Measurements from ENCODE around the gene TMEM175.

TMEM175 gene

DNA sequence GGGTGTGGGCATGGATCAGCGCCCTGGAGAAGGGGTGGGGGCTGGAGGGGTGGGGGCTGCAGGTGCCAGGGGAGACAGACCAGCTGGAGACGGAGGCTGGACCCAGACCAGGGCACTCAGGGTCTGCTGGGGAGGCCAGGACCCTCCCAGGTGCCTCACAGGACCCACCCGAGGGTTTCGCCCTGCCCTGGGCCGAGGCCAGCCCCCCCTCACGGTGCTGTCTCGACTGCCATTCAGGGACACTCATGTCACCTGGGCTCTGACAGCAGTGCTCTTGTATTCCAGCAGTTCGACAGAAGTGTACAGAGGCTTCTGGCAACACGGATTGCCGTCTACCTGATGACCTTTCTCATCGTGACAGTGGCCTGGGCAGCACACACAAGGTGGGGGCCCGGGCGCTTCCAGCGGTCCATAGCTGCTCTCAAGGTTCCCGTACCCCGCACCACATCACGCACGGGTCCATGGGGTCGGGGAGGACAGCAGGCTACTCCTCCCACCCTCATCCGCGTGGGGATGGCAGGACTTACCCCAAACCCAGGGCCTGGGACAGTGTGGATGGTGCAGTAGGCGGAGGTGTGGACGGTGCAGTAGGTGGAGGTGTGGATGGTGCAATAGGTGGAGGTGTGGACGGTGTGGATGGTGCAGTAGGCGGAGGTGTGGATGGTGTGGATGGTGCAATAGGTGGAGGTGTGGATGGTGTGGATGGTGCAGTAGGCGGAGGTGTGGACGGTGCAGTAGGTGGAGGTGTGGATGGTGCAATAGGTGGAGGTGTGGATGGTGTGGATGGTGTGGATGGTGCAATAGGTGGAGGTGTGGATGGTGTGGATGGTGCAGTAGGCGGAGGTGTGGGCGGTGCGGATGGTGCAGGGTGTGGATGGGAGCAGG, 18.1 kb downstream of the TMEM175 start:
- Histone ChIP-seq H3K4me3 (no peak overlapping the region), H3K36me3 (replicated peaks) (no peaks in the 10 kb centered on the region), H3K9me3 (no peaks in the 10 kb centered on the region), H3K4me1 (no peaks in the 10 kb centered on the region), H3K27me3 (ENCODE audit: low read depth) (no peaks in the 10 kb centered on the region)
- peak in 1 of 2 experiments; percentile 7 for DNase-seq (ENCODE audit: low spot score in 2 of 2)
- in situ Hi-C loops (cut with MboI; ENCODE audit: low sequenced_read_pairs), result no loop called here

DNA sequence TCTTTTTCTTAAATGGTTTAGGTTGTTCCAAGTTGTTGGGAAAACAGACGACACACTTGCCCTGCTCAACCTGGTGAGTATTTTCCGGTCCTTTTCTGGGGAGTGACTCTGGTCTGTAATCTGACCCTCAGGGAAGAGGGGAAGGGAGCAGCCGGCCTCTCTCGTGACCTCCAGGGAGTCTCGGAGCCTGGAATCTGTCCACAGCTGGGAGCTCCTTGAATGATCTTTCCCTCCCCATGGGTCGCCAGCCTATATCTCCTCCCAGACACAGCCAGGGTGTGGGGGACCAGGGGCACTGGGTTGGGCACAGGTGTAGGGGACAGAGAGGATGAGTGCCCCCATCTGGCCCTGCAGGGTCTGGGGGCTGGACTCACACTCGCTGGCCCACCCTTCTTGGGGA, 18.9 kb downstream of the TMEM175 start:
- Histone ChIP-seq H3K36me3 (replicated peaks) (no peaks in the 10 kb centered on the region), H3K4me3 (no peak overlapping the region), H3K27me3 (ENCODE audit: low read depth) (no peaks in the 10 kb centered on the region), H3K4me1 (no peaks in the 10 kb centered on the region), H3K9me3 (no peaks in the 10 kb centered on the region)
- in situ Hi-C loops (cut with MboI; ENCODE audit: low sequenced_read_pairs), result no loop called here
- peak in 1 of 2 experiments; percentile 5 for DNase-seq (ENCODE audit: low spot score in 2 of 2)

DNA sequence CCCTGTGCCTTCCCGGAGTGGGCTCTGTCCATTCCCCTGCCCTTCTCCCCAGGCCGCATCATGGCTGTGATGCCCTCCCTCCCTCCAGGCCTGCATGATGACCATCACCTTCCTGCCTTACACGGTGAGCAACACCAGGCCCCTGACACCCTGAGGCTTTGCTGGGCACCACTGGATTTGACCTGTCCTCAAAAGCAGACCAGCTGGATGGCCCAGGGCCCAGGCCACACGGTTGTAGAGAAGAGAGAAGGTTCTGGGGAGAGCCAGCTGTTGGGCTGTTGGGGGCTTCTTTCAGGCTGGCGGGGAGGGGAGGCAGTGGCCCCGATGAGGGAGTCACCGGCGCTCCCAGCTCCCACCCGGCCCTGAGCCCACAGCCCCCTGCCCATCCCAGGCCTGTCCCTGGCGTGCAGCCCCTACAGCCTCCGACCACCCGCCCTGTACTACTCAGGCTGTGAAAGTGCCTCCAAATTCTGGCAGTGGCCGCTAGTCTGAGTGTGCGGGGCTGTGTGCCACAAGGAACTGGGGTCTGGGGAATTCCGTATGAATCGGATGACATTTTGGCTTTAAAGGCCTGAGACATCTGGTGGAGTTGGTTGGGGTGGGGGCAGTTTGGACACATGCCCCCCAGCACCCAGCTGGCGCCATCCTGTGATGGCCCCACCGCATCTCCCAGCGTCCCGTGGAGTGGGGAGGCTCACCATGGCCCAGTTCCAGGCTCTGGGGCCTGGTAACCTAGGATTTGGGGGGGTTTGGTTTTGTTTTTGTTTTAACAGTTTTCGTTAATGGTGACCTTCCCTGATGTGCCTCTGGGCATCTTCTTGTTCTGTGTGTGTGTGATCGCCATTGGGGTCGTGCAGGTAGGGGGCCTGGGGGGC, 19.6 kb downstream of the TMEM175 start:
- in situ Hi-C loops (cut with MboI; ENCODE audit: low sequenced_read_pairs), result no loop called here
- Histone ChIP-seq H3K36me3 (replicated peaks) (no peaks in the 10 kb centered on the region), H3K4me1 (no peaks in the 10 kb centered on the region), H3K4me3 (no peak overlapping the region), H3K27me3 (ENCODE audit: low read depth) (no peaks in the 10 kb centered on the region), H3K9me3 (no peaks in the 10 kb centered on the region)
- peak in 1 of 2 experiments; percentile 6 for DNase-seq (ENCODE audit: low spot score in 2 of 2)

DNA sequence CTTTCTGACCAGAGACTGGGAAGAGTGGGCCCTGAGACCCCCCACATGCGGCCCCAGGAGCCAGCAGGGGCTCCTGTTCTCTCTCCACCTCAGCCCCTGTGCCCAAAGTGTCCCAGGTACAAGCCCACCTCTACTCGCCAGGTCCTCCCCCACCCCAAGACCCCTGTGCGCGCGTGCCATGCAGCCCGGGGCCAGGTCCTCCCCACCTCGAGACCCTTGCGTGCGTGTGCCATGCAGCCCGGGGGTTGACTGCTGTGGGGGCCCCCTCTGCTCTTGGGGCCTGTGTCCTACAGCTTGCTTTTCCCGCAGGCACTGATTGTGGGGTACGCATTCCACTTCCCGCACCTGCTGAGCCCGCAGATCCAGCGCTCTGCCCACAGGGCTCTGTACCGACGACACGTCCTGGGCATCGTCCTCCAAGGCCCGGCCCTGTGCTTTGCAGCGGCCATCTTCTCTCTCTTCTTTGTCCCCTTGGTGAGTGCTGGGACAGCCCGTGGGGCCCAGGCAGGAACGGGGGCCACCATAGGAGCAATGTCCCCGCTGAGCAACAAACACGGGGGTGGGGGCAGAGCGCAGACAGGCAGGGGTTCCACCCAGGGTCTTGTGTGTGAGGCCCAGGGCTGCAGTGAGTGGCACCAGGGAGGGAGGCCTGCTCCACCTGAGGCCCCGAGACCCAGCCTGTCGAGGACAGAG, 20.8 kb downstream of the TMEM175 start:
- no peaks in the 10 kb centered on the region for H3K27me3 ChIP-seq (ENCODE audit: low read depth)
- in situ Hi-C loops (cut with MboI; ENCODE audit: low sequenced_read_pairs), result no loop called here
- no peaks in the 10 kb centered on the region for H3K4me1 ChIP-seq
- no peaks in the 10 kb centered on the region for H3K9me3 ChIP-seq
- no peak overlapping the region for H3K4me3 ChIP-seq
- peak in 1 of 2 experiments; percentile 5 for DNase-seq (ENCODE audit: low spot score in 2 of 2)
- H3K36me3 ChIP-seq (replicated peaks), result no peaks in the 10 kb centered on the region

DNA sequence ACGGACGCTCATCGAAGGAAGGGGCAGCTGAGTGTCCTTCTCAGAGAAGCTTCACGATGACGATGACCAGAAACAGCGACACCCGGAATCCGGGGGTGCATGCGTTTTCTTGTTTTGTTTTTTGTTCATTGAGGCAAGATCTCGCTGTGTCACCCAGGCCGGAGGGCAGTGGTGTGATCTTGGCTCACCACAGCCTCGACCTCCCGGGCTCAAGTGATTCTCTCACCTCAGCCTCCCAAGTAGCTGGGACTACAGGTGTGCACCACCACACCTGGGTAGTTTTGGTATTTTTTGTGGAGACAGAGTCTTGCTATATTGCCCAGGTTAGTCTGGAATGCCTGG, 21.3 kb downstream of the TMEM175 start:
- in situ Hi-C loops (cut with MboI; ENCODE audit: low sequenced_read_pairs), result no loop called here
- Histone ChIP-seq H3K36me3 (replicated peaks) (no peaks in the 10 kb centered on the region), H3K4me3 (no peak overlapping the region), H3K27me3 (ENCODE audit: low read depth) (no peaks in the 10 kb centered on the region), H3K9me3 (no peaks in the 10 kb centered on the region), H3K4me1 (no peaks in the 10 kb centered on the region)
- DNase-seq (ENCODE audit: low spot score in 2 of 2), result no peak

DNA sequence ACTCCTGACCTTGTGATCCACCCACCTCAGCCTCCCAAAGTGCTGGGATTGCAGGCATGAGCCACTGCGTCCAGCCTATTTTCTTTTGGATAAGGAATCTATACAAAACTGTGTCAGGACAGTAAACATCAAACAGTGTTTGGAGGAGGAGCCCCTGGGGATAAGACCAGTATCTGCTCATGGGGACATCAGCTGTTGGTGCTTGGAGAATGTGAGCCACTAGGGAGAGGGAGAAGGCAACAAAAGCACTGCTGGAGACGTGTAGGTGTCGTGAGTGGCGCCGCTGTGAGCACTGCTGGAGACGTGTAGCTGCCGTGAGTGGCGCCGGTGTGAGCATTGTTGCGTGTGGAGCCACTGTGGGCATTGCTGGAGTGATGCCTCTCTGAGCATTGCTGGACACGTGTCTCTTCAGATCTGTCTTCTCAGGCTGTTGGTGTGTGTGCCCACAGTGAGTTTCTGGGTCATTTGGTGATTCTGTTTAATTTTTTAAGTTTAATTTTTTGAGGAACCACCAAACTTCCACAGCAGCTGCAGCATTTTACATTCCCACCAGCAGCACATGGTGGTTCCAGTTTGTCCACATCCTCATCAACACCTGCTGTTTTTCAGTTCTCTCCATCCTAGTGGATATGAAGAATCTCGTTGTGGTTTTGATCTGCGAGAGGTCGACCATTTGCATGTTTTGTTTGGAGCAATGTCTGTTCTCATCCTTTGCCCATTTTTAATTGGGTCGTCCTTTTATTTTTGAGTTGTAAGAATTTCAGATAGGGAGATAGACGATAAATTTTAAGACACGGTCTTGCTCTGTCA, 22.2 kb downstream of the TMEM175 start:
- H3K4me3 ChIP-seq, result no peak overlapping the region
- no peaks in the 10 kb centered on the region for H3K9me3 ChIP-seq
- in situ Hi-C loops (cut with MboI; ENCODE audit: low sequenced_read_pairs), result no loop called here
- peak in 1 of 2 experiments; percentile 5 for DNase-seq (ENCODE audit: low spot score in 2 of 2)
- no peaks in the 10 kb centered on the region for H3K4me1 ChIP-seq
- H3K36me3 ChIP-seq (replicated peaks), result no peaks in the 10 kb centered on the region
- no peaks in the 10 kb centered on the region for H3K27me3 ChIP-seq (ENCODE audit: low read depth)

DNA sequence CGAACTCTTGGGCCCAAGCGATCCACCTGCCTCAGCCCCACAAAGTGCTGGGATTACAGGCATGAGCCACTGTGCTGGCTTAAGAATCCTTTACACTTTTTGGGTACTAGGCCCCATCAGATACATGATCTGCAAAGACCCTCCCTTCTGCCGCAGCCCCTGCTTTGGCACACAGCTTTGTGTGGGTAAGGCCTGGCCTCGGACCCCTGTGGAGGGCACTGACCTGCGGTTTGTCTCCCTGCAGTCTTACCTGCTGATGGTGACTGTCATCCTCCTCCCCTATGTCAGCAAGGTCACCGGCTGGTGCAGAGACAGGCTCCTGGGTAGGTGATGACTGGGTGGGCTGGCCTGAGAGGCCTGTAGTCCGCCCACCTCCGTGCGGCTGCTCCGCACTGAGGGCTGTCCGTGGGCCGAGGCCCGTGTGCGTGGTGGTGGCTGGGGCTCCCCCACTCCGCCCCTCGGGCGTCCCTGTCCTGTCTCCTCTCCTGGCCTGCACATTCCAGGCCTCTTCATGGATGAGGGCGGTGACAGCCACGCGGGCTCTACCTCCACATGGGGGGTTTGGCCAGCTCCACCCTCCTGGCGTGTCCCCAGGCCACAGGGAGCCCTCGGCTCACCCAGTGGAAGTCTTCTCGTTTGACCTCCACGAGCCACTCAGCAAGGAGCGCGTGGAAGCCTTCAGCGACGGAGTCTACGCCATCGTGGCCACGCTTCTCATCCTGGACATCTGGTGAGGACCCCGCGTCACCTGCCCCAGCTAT, 23.1 kb downstream of the TMEM175 start:
- Histone ChIP-seq H3K27me3 (ENCODE audit: low read depth) (no peaks in the 10 kb centered on the region), H3K4me1 (no peaks in the 10 kb centered on the region), H3K9me3 (no peaks in the 10 kb centered on the region), H3K36me3 (replicated peaks) (no peaks in the 10 kb centered on the region), H3K4me3 (no peak overlapping the region)
- DNase-seq (ENCODE audit: low spot score in 2 of 2), result peak in 1 of 2 experiments; percentile 4
- in situ Hi-C loops (cut with MboI; ENCODE audit: low sequenced_read_pairs), result no loop called here

DNA sequence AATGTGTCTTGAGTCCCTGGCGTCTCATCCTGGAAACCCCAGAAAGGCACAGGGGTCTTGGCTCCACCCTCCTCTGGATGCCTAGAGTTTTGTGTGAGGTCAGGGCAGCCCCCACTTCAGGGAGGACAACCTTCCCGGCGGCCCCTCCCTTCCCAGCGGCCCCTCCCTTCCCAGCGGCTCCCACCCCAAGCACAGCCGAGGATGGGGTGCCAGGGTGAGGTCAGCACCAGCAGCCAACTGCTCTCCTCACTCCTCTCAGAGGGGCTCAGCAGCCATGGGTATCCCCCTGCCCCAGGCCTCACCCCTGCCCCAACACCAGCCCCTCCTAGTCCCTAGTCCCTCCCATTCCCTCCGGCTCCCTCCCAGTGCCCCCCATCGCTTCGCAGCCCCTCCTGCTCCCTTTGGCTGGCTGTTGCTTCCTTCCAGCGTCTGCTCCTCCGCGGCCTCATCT, 23.7 kb downstream of the TMEM175 start:
- peak in 1 of 2 experiments; percentile 6 for DNase-seq (ENCODE audit: low spot score in 2 of 2)
- no peaks in the 10 kb centered on the region for H3K36me3 ChIP-seq (replicated peaks)
- in situ Hi-C loops (cut with MboI; ENCODE audit: low sequenced_read_pairs), result no loop called here
- no peak overlapping the region for H3K4me3 ChIP-seq
- H3K27me3 ChIP-seq (ENCODE audit: low read depth), result no peaks in the 10 kb centered on the region
- no peaks in the 10 kb centered on the region for H3K4me1 ChIP-seq
- no peaks in the 10 kb centered on the region for H3K9me3 ChIP-seq

DNA sequence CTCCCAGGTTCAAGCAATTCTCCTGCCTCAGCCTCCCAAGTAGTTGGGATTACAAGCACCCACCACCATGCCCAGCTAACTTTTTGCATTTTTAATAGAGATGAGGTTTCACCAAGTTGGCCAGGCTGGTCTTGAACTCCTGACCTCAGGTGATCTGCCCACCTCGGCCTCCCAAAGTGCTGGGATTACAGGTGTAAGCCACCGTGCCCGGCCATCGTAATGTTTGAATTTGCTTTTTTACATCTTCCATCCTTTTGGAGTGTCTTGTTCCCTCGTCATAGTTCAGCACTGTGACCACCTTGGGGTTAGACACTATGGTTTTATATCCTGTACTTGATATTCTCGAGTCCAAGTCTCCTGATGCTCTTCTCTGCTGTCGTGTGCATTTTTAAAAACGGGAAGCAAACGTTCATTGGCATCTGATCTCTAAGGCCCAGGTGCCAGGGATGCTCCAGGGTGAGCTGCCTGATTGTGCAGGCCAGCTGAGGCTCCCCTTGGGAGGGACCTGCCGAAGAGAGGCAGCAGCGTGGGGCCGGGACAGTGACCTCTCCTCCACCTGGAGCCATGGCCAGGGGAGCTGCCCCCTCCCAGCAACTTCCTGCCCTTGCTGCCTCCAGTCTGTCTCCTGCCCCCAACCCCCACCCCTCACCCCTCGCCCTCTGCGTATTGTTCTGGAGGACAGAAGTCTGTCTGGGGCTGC, 24.4 kb downstream of the TMEM175 start:
- H3K27me3 ChIP-seq (ENCODE audit: low read depth), result no peaks in the 10 kb centered on the region
- in situ Hi-C loops (cut with MboI; ENCODE audit: low sequenced_read_pairs), result no loop called here
- H3K9me3 ChIP-seq, result no peaks in the 10 kb centered on the region
- no peak overlapping the region for H3K4me3 ChIP-seq
- DNase-seq (ENCODE audit: low spot score in 2 of 2), result peak in 1 of 2 experiments; percentile 2
- H3K36me3 ChIP-seq (replicated peaks), result no peaks in the 10 kb centered on the region; the same call in 1 of the 2 replicates
- no peaks in the 10 kb centered on the region for H3K4me1 ChIP-seq

DNA sequence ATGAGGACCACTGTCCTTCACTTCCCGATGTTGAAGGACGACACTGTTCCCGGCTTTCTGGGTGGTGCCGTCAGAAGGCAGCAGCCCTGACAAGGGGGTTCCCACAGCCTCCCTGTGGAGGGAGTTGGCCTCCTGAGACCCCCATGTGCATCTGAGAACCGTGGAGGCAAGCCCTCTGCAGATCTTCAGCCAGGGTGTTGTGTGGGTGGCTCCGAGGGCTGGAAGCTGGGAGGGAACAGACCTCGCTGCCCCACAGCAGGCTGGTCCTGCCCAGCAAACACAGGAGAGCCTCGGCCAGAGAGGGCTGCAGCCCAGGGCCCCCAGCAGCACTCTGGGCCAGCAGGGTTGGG, 24.9 kb downstream of the TMEM175 start:
- Histone ChIP-seq H3K4me1 (no peaks in the 10 kb centered on the region), H3K4me3 (no peak overlapping the region), H3K36me3 (replicated peaks) (peaks cover 2% of the 10 kb centered on the region; the same call in 1 of the 2 replicates), H3K9me3 (no peaks in the 10 kb centered on the region), H3K27me3 (ENCODE audit: low read depth) (no peaks in the 10 kb centered on the region)
- in situ Hi-C loops (cut with MboI; ENCODE audit: low sequenced_read_pairs), result no loop called here
- peak in 1 of 2 experiments; percentile 5 for DNase-seq (ENCODE audit: low spot score in 2 of 2)

DNA sequence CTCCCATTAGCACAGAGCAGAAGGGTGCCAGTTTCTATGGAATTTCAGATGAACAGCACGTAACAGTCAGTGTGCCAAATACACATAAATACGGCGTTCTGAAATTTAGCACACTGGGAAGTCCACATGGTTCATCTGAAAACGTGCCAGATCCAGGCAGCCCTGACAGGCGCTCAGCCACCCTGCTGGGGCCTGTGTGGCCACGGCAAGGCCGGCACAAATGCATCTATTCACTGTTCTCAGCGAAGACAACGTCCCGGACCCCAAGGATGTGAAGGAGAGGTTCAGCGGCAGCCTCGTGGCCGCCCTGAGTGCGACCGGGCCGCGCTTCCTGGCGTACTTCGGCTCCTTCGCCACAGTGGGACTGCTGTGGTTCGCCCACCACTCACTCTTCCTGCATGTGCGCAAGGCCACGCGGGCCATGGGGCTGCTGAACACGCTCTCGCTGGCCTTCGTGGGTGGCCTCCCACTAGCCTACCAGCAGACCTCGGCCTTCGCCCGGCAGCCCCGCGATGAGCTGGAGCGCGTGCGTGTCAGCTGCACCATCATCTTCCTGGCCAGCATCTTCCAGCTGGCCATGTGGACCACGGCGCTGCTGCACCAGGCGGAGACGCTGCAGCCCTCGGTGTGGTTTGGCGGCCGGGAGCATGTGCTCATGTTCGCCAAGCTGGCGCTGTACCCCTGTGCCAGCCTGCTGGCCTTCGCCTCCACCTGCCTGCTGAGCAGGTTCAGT, 25.5 kb downstream of the TMEM175 start:
- H3K9me3 ChIP-seq, result no peaks in the 10 kb centered on the region
- no peaks in the 10 kb centered on the region for H3K4me1 ChIP-seq
- H3K36me3 ChIP-seq (replicated peaks), result peaks cover 3% of the 10 kb centered on the region; the same call in 1 of the 2 replicates
- in situ Hi-C loops (cut with MboI; ENCODE audit: low sequenced_read_pairs), result no loop called here
- DNase-seq (ENCODE audit: low spot score in 2 of 2), result peak in 1 of 2 experiments; percentile 10
- no peaks in the 10 kb centered on the region for H3K27me3 ChIP-seq (ENCODE audit: low read depth)
- H3K4me3 ChIP-seq, result no peak overlapping the region
